NCI-H2107 treated with DMSO at 0.1 percent for 48 hours (cell line): ENCODE measurements around the gene C16orf46.

Experiments used
- DNase-seq: peaks from one replicate; lab custom pipeline; 2025; ENCODE audit not compliant: unreplicated experiment; lab: John Stamatoyannopoulos, UW

The C16orf46 gene

DNA sequence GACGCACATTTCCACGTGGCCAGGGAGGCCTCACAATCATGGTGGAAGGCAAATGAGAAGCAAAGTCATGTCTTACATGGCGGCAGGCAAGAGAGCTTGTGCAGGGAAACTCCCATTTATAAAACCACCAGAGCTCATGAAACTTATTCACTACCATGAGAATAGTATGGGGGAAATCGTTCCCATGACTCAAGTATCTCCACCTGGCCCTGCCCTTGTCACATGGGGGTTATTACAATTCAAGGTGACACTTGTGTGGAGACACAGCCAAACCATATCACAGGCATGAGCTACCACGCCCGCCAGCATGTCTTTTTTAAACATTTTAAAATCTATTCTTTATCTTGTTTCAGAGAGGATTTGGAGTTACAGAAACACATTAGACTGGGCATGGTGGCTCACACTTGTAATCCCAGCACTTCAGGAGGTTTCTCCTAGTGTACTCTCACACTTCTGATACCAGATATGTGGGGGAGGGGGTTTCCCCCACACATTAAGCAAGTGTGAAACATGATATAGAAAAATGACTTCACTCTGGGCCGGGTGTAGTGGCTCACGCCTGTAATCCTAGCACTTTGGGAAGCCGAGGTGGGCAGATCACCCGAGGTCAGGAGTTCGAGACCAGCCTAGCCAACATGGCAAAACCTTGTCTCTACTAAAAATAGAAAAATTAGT is 47.0 kb downstream of the C16orf46 start:
- DNase-seq, result no peak

DNA sequence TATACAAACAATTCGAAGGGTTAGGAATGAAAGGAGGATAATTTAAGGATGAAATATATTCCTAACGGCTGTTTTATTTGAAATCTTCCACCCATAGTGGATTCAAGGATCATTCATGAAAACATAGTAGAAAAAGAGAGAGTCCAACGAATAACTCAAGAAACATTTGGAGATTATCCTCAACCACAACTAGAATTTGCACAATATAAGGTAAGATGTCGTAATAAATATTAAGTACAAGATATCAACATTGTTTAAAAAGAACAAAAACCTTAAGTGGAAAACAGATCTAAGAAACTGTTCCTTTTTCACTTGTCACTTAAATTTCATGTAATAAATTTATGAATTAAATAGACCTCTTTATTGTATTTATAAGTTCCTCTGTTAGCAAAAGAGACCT is 50.6 kb downstream of the C16orf46 start:
- no peak for DNase-seq

DNA sequence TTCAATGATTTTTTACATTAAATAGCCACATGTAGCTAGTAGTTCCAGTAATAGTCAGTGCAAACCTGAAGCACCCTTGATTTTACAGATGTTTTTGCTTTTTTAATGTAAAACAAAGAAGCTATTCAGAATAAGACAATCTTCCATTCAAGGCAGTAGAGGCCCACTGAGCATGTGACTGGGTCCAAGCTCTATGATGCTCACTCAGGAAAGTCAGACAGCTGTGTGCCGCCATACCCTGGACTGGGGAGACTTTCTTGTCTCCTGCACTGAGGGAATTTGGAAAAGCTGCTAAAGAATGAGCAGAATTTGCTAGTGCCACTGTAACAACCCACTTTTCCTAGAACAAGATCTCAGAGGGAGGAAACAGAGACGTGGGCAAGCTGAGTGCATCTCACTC is 58.5 kb downstream of the C16orf46 start:
- DNase-seq, result no peak

DNA sequence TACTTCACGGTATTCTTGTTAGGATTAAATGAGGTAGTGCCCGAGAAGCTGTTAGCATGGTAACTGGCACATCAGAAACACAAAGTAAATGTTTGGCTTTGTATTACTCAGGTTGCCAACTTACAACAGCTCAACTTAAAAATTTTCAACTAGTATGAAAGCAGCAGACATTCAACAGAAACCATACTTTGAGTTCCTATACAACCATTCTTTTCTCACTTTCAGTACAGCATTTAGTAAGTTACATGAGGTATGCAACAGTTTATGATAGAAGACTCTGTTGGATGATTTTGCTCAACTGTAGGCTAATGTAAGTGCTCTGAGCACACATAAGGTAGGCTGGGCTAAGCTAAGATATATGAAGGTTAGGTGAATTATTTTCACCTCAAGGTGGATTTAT is 62.4 kb downstream of the C16orf46 start:
- no peak for DNase-seq

DNA sequence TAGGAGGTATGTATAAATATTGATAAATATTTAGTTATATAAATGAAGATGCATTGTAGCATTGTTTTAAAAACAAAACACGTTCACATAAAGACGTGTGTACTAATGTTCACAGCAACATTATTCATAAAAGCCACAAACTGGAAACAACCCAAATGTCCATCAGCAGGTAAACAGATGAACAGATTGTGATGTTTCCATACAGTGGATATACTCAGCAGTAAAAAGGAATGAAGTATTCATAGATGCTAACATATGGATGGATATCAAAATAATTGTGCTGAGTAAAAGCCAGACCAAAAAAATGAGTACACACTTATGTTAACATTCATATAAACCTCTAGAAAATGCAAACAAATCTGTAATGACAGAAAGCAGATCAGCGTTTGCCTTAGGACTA is 64.1 kb downstream of the C16orf46 start:
- no peak for DNase-seq
